SIG-M5 (cell line): ENCODE data around the gene UNC13B.

ENCODE experiments used
- DNase-seq: peaks from one replicate; lab custom pipeline; 2025; lab: John Stamatoyannopoulos, UW

Gene UNC13B

DNA sequence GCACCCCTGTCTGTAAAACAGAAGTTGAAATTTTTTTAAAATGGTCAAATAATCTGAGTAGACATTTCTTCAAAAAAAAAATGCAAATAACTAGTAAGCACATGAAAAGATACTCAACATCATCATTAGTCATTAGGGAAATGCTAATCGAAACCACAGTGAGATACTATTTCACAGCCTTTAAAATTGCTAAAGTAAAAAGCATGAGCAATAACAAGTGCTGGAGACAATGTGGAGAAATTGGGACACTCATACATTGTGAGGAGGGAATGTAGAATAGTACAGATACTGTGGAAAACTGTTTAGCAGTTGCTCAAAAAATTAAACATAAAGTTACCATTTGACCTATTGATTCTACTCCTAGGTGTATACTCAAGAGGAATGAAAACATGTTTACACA, 269.7 kb downstream of the UNC13B start:
- DNase-seq, result no peak

DNA sequence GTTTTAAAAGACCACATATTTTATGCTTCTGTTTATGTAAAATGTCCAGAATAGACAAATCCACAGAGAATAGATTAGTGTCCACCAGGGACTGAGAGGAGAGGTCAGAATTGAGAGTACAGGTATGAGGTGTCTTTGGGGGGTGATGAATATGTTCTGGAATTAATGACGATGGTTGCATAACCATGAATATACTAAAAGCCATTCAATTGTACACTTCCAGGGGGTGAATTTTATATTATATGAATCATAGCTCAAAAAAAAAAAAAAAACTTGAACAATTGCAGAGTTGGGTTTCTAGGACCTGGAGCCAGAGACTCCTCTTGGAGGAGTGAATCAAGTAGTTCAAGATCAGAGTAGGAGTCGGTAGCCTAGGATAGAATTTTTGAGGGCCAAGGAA, 270.3 kb downstream of the UNC13B start:
- DNase-seq, result no peak

DNA sequence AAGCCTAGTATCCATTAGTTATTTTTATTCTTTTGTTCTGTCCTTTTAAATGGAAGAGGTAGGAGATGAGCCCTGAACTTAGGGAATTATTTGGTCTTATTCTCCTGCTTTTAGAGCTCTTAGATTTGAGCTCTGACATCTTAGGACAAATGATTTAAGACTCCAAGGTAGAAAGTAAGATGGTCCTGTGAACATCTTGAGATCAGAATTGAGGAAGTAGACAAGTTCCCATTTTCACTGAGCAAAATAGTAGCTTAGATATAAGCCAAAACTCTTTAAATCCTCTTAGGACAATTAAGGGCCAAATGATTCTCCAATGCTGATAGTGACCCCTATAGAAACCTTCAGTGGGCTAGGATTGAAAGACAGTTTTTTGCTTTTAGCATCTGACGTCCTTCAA, 275.1 kb downstream of the UNC13B start:
- no peak for DNase-seq

DNA sequence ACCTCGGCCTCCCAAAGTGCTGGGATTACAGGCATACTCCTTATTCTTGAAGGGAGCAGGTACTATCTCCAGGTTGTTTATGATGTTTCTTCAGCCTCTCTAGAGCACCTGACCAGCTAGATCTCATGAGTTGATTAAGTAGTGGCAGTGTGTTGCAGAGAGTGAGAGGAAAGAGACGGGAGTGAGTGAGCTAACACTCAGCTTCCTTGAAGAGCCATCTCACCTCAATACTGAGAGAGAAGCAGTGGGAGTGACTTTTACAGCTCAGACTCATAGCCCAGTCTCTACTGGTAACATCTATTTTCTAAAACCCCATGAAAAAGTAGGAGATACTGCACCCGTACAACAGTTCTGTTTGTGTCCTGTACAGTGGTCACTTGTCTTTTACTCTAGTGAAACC, 284.2 kb downstream of the UNC13B start:
- DNase-seq, result no peak

DNA sequence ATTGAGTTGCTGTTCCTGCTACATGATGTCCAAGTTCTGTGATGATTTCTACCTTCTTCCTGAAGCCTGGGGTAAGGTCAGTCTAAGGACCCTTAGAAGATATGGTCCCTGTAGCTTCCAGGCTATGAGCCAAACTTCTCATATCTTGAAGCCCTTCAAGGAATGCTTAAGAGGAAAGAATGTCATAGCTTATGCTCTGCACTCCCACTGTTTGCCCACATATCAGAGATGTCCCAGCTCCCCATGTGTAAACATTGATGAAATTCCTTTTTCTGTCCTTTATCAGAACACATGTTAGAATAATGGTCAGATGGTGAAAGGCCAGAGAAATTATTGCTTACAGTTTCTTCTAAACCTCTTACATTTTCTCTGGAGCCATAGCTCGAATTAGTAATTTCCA, 286.7 kb downstream of the UNC13B start:
- no peak for DNase-seq

DNA sequence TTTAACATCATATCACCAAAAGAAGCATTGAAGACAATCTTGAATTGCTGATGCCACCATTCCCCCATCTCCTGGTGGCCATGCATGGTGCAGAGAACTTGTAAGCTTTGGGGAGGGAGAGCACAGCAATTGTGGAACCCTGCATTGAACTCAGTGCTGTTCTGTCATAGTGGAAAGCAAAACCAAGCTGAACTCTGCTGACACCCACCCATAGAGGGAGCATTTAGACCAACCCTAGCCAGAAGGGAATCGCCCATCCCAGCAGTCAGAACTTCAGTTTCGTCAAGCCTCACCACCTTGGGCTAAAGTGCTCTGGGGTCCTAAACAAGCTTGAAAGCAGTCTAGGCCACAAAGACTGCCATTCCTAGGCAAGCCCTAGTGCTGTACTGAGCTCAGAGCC, 290.7 kb downstream of the UNC13B start:
- DNase-seq, result no peak

DNA sequence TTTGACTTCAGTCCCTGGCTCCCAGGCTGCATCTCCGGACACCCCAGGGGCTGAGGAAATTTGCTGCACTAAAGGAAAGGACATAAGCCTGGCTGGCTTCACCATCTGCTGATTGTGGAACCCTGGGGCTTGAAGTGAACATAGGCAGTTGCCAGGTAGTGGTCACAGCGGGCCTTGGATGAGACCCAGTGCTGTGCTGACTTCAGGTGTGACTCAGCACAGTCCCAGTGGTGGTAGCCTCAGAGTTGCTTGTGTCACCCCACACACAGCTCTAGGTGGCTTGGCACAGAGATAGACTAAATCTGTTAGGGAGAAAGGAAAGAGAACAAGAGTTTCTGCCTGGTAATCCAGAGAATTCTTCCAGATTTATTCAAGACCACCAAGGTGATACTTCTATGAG, 292.0 kb downstream of the UNC13B start:
- DNase-seq, result no peak
